HEK293 (cell line): ENCODE data around the gene AOAH.

Experiments used
- KLF16 ChIP-seq: fragments of 450-650 bp; formaldehyde crosslinking; IDR thresholded peaks from 2 replicates; pipeline ENCODE4 v1.5.1; 2017; ENCODE audit warnings: missing biosample characterization, missing genetic modification characterization
- PBX3 ChIP-seq: sonication (generic); formaldehyde crosslinking; IDR thresholded peaks from 2 replicates; pipeline ENCODE4 v1.8.1; 2022; ENCODE audit warnings: mild to moderate bottlenecking, moderate library complexity, missing genetic modification reagents
- ZBTB20 ChIP-seq: fragments of 450-650 bp; formaldehyde crosslinking; IDR thresholded peaks from 2 replicates; pipeline ENCODE4 v1.5.1; 2016; ENCODE audit warnings: missing biosample characterization, missing genetic modification characterization
- ZNF24 ChIP-seq: fragments of 450-650 bp; formaldehyde crosslinking; IDR thresholded peaks from 2 replicates; pipeline ENCODE4 v1.5.1; 2016; ENCODE audit warnings: missing biosample characterization, missing genetic modification characterization
- ZNF416 ChIP-seq: fragments of 450-650 bp; formaldehyde crosslinking; IDR thresholded peaks from 2 replicates; pipeline ENCODE4 v1.5.1; 2016; ENCODE audit warnings: missing biosample characterization, missing genetic modification characterization
- ZNF791 ChIP-seq: fragments of 450-650 bp; formaldehyde crosslinking; IDR thresholded peaks from 2 replicates; pipeline ENCODE4 v1.5.1; 2016; ENCODE audit warnings: missing biosample characterization, missing genetic modification characterization
- ZNF830 ChIP-seq: fragments of 450-650 bp; IDR thresholded peaks from 2 replicates; pipeline ENCODE4 v1.5.0; 2018; ENCODE audit warnings: missing biosample characterization, missing genetic modification characterization, low read depth, mild to moderate bottlenecking, moderate library complexity
- TF ChIP-seq, protein P1 (sequence below): fragments of 450-650 bp; formaldehyde crosslinking; IDR thresholded peaks from 2 replicates; pipeline ENCODE4 v1.5.1; 2016; ENCODE audit warnings: missing biosample characterization, missing genetic modification characterization

GRCh38 chr7:36617408-36617807 lies 106.9 kb downstream of the AOAH start:
- TF ChIP-seq ZNF24 (tag by site-specific recombination) (no peak), ZBTB20 (no peak), KLF16 (tag by site-specific recombination) (no peak), ZNF791 (tag by site-specific recombination) (no peak), PBX3 (no peak), ZNF416 (tag by site-specific recombination) (no peak), ZNF830 (tag by site-specific recombination) (no peak)
- TF ChIP-seq, protein P1, sequence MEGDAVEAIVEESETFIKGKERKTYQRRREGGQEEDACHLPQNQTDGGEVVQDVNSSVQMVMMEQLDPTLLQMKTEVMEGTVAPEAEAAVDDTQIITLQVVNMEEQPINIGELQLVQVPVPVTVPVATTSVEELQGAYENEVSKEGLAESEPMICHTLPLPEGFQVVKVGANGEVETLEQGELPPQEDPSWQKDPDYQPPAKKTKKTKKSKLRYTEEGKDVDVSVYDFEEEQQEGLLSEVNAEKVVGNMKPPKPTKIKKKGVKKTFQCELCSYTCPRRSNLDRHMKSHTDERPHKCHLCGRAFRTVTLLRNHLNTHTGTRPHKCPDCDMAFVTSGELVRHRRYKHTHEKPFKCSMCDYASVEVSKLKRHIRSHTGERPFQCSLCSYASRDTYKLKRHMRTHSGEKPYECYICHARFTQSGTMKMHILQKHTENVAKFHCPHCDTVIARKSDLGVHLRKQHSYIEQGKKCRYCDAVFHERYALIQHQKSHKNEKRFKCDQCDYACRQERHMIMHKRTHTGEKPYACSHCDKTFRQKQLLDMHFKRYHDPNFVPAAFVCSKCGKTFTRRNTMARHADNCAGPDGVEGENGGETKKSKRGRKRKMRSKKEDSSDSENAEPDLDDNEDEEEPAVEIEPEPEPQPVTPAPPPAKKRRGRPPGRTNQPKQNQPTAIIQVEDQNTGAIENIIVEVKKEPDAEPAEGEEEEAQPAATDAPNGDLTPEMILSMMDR (tag by site-specific recombination), result no peak
